IMR-90 (cell line): ENCODE measurements around the gene ST8SIA4. TPM values are rescaled to one million over a fixed set of nuclear protein-coding genes. Genes with fewer than 3 reads are reported as not detected.

Source experiments
- ATAC-seq: fragments of 200-7000 bp; cut with Tn5 transposase; 2 replicates; pipeline ENCODE4 v1.9.1; 2020; ENCODE audit warnings: low read depth, mild to moderate bottlenecking, moderate library complexity
- BruUV-seq: library from RNA; stranded (reverse); fragments of 400-500 nt; replicated peaks from 2 replicates; lab custom pipeline; 2021; lab: Mats Ljungman, UMichigan
- CTCF ChIA-PET: fragments of 300-600 bp; formaldehyde crosslinking; extraction: SDS; loops from one replicate; lab custom pipeline; 2021; ENCODE audit warnings: antibody characterized with exemption; lab: Yijun Ruan, JAX
- POLR2A ChIA-PET: fragments of 300-600 bp; sonication (Branson Sonifier 250); formaldehyde crosslinking; loops from one replicate; lab custom pipeline; 2022; ENCODE audit warnings: antibody characterized with exemption; ENCODE audit not compliant: unreplicated experiment; lab: Charles Lee
- DNase-seq: peaks from one replicate; pipeline ENCODE4 v3.0.0; 2013
- H2AFZ ChIP-seq: replicated peaks from 2 replicates; pipeline ENCODE3; 2013; ENCODE audit warnings: low read length, mild to moderate bottlenecking; ENCODE audit not compliant: poor library complexity
- H2AK5ac ChIP-seq: 2 replicates; pipeline ENCODE4 v1.6.1; 2013; ENCODE audit warnings: low read depth, low read length, inconsistent platforms
- H2AK9ac ChIP-seq: replicated peaks from 2 replicates; pipeline ENCODE3; 2013; ENCODE audit warnings: mild to moderate bottlenecking, low read depth, low read length, moderate library complexity; ENCODE audit not compliant: poor library complexity
- H2BK120ac ChIP-seq: 2 replicates; pipeline ENCODE4 v1.6.1; 2013; ENCODE audit warnings: low read depth, low read length, inconsistent platforms
- H2BK15ac ChIP-seq: 3 replicates; pipeline ENCODE4 v1.6.1; 2013; ENCODE audit warnings: low read depth, low read length, inconsistent platforms
- H2BK20ac ChIP-seq: 2 replicates; pipeline ENCODE4 v1.6.1; 2013; ENCODE audit warnings: low read depth, mild to moderate bottlenecking, inconsistent platforms, low read length, moderate library complexity
- H2BK5ac ChIP-seq: 2 replicates; pipeline ENCODE4 v1.6.1; 2013; ENCODE audit warnings: mild to moderate bottlenecking, low read depth, low read length, inconsistent platforms; ENCODE audit not compliant: poor library complexity, severe bottlenecking
- H3K14ac ChIP-seq: replicated peaks from 2 replicates; pipeline ENCODE4 v1.6.1; 2013; ENCODE audit warnings: low read depth, low read length, inconsistent platforms
- H3K18ac ChIP-seq: 2 replicates; pipeline ENCODE4 v1.6.1; 2013; ENCODE audit warnings: low read depth, low read length, control low read depth
- H3K23ac ChIP-seq: 2 replicates; pipeline ENCODE4 v1.6.1; 2013; ENCODE audit warnings: low read depth, low read length, inconsistent platforms
- H3K27ac ChIP-seq: 2 replicates; pipeline ENCODE4 v1.5.1; 2013; ENCODE audit warnings: mild to moderate bottlenecking, control low read depth, low read length; ENCODE audit not compliant: insufficient read depth
- H3K27me3 ChIP-seq: 2 replicates; pipeline ENCODE4 v1.6.1; 2013; ENCODE audit warnings: low read length; ENCODE audit not compliant: control insufficient read depth, insufficient read depth
- H3K36me3 ChIP-seq: 2 replicates; pipeline ENCODE4 v1.6.1; 2013; ENCODE audit warnings: low read length, mixed read lengths; ENCODE audit not compliant: control insufficient read depth, insufficient read depth
- H3K4ac ChIP-seq: 2 replicates; pipeline ENCODE4 v1.6.1; 2013; ENCODE audit warnings: low read depth, low read length, inconsistent platforms
- H3K4me1 ChIP-seq: 2 replicates; pipeline ENCODE4 v1.6.1; 2013; ENCODE audit warnings: low read length, mixed read lengths; ENCODE audit not compliant: control insufficient read depth, insufficient read depth
- H3K4me2 ChIP-seq: 2 replicates; pipeline ENCODE4 v1.6.1; 2013; ENCODE audit warnings: low read depth, mild to moderate bottlenecking, control low read depth, low read length, moderate library complexity
- H3K4me3 ChIP-seq: 2 replicates; pipeline ENCODE4 v1.5.1; 2013; ENCODE audit warnings: low read depth, mild to moderate bottlenecking, control low read depth, low read length, moderate library complexity; ENCODE audit not compliant: insufficient read depth
- H3K56ac ChIP-seq: 2 replicates; pipeline ENCODE4 v1.6.1; 2013; ENCODE audit warnings: low read length, inconsistent platforms; ENCODE audit not compliant: insufficient read depth; ENCODE audit errors: extremely low read depth
- H3K79me1 ChIP-seq, 2 experiments: 2 replicates each; pipeline ENCODE4 v1.6.1; 2013; ENCODE audit warnings: low read length in 2 of 2, inconsistent platforms in 1 of 2, low read depth in 1 of 2
- H3K9ac ChIP-seq: 2 replicates; pipeline ENCODE4 v1.6.1; 2013; ENCODE audit warnings: low read depth, low read length, control low read depth
- H3K9me1 ChIP-seq: 2 replicates; pipeline ENCODE4 v1.6.1; 2013; ENCODE audit warnings: low read length, inconsistent platforms; ENCODE audit not compliant: insufficient read depth
- H3K9me3 ChIP-seq: 2 replicates; pipeline ENCODE4 v1.6.1; 2013; ENCODE audit warnings: low read length; ENCODE audit not compliant: control insufficient read depth, insufficient read depth
- H4K20me1 ChIP-seq: 2 replicates; pipeline ENCODE4 v1.6.1; 2013; ENCODE audit warnings: low read length, inconsistent platforms; ENCODE audit not compliant: insufficient read depth
- H4K5ac ChIP-seq: 2 replicates; pipeline ENCODE4 v1.6.1; 2013; ENCODE audit warnings: mild to moderate bottlenecking, low read depth, low read length, control low read depth
- H4K8ac ChIP-seq, 2 experiments: 2 replicates each; pipeline ENCODE4 v1.6.1; 2013; ENCODE audit warnings: low read depth in 2 of 2, low read length in 2 of 2, control low read depth in 1 of 2, inconsistent platforms in 1 of 2
- H4K91ac ChIP-seq: 2 replicates; pipeline ENCODE4 v1.6.1; 2013; ENCODE audit warnings: low read depth, low read length, inconsistent platforms; ENCODE audit not compliant: insufficient read depth
- CHD1 ChIP-seq: IDR thresholded peaks from 2 replicates; pipeline ENCODE4 v1.6.1; 2012; ENCODE audit warnings: low read depth, low read length, improper control_type of control experiment
- FOS ChIP-seq: fragments of 150-350 bp; IDR thresholded peaks from 2 replicates; pipeline ENCODE4 v1.6.1; 2016; ENCODE audit warnings: low read depth, low read length
- WGBS, 2 experiments: methylation state at CpG; one replicate each; pipeline versions ENCODE4 v1.1.5 to v1.1.7; 2013; ENCODE audit warnings: missing lambda C conversion rate in 2 of 2; ENCODE audit not compliant: insufficient read length in 1 of 2; ENCODE audit errors: extremely low coverage in 2 of 2; 5-methylcytosine and 5-hydroxymethylcytosine counted together
- dilution Hi-C: fragments of 300-500 bp; cut with HindIII; formaldehyde crosslinking; loops from one replicate; pipeline ENCODE4 v1.14.3; 2018; ENCODE audit warnings: low sequenced_read_pairs; ENCODE audit not compliant: unreplicated experiment
- in situ Hi-C: fragments of 300-500 bp; cut with MboI; formaldehyde crosslinking; loops from 3 replicates; pipeline ENCODE4 v1.14.3; 2019; ENCODE audit warnings: low sequenced_read_pairs, inconsistent platforms, mixed read lengths
- intact Hi-C: fragments of 100-400 bp; cut with micrococcal nuclease; formaldehyde crosslinking; loops from 2 replicates; pipeline ENCODE4 v1.10.0; 2022
- polyA plus RNA-seq, 3 experiments: library from polyadenylated mRNA; depleted of rRNA; stranded (reverse); fragments of >200 nt; gene quantifications; 2 replicates each; pipeline ENCODE4 v1.2.3, GENCODE V29; 2012; ENCODE audit warnings: low replicate concordance in 1 of 3
- total RNA-seq: library from RNA; depleted of rRNA; stranded (reverse); fragments of >200 nt; gene quantifications from 2 replicates; pipeline ENCODE4 v1.2.3, GENCODE V29; 2012

The ST8SIA4 gene
- total and polyA plus RNA-seq, 2 of the 4 experiments (the other 2 are of a cell fraction): 0.02 to 0.18 TPM

- Histone ChIP-seq H3K4me3 (no peak overlapping the region), H3K9me3 (no peaks in the 10 kb centered on the region), H2BK20ac (no peak overlapping the region), H3K14ac (no peak overlapping the region), H2AK5ac (no peak overlapping the region), H3K9me1 (no peaks in the 10 kb centered on the region), H3K36me3 (no peaks in the 10 kb centered on the region), H4K8ac (no peak overlapping the region), H3K9ac (no peak overlapping the region), H3K79me1 (no peaks in the 10 kb centered on the region), H3K27me3 (no peaks in the 10 kb centered on the region), H3K4me1 (no peaks in the 10 kb centered on the region; the same call in 1 of the 2 replicates), H3K18ac (no peak overlapping the region), H3K4me2 (no peak overlapping the region), H4K5ac (no peak overlapping the region), H2BK15ac (no peak overlapping the region), H4K20me1 (no peaks in the 10 kb centered on the region), H3K23ac (no peak overlapping the region), H4K91ac (no peak overlapping the region), H3K56ac (no peak overlapping the region), H2BK5ac (no peak overlapping the region), H2AFZ (no peak overlapping the region), H3K27ac (no peak overlapping the region), H3K4ac (no peak overlapping the region), H2AK9ac (no peak overlapping the region), H2BK120ac (no peak overlapping the region)
- WGBS, 2 experiments: 59% methylated on average over 4 of the region's 5 CpGs; no CpG with 5 or more reads in 1 of the 2 experiments
- dilution Hi-C loops: no loop called here
- no TSS peak for BruUV-seq
- ATAC-seq: peak; percentile 30; the same call in 1 of the 2 replicates
- in situ Hi-C loops: no loop called here
- ChIA-PET POLR2A (no interaction called here), CTCF (no interaction called here)
- TF ChIP-seq FOS (0 out of 2 replicates have a peak, but pooled peaks have one; percentile 15), CHD1 (no peak)
- intact Hi-C loops: no loop called here
- peak; percentile 86 for DNase-seq
Measured at GRCh38 chr5:100758306-100758705, 144.8 kb downstream of the ST8SIA4 start.
